HAP-1 (cell line): Measurements from ENCODE around the gene BET1.
"Not testable (repeated sequence)": the region's sequence is repeated elsewhere in the genome, so short reads cannot be mapped to it uniquely, and the experiment has no call there.

Experiments used
- DNase-seq, 2 experiments: peaks; one replicate each; pipeline ENCODE4 v3.0.0-alpha.2; 2016 to 2020; ENCODE audit warnings: low spot score in 2 of 2
- H3K27me3 ChIP-seq: fragments of 250-450 bp; sonication (Bioruptor Pico); 2 replicates; pipeline ENCODE4 v1.5.1; 2020; ENCODE audit warnings: low read depth, mild to moderate bottlenecking, moderate library complexity
- H3K36me3 ChIP-seq: fragments of 250-450 bp; sonication (Bioruptor Pico); replicated peaks from 2 replicates; pipeline ENCODE4 v1.5.1; 2020; ENCODE audit warnings: mild to moderate bottlenecking
- H3K4me1 ChIP-seq: fragments of 250-450 bp; sonication (Bioruptor Pico); 2 replicates; pipeline ENCODE4 v1.5.1; 2020; ENCODE audit warnings: mild to moderate bottlenecking
- H3K4me3 ChIP-seq: fragments of 250-450 bp; sonication (Bioruptor Pico); 2 replicates; pipeline ENCODE4 v1.5.1; 2020; ENCODE audit warnings: mild to moderate bottlenecking, moderate library complexity
- H3K9me3 ChIP-seq: fragments of 250-450 bp; sonication (Bioruptor Pico); 2 replicates; pipeline ENCODE4 v1.5.1; 2020; ENCODE audit warnings: mild to moderate bottlenecking, moderate library complexity
- in situ Hi-C: fragments of 300-500 bp; cut with MboI; formaldehyde crosslinking; loops from 3 replicates; pipeline ENCODE4 v1.14.3; 2020; ENCODE audit warnings: low sequenced_read_pairs, inconsistent platforms, mixed read lengths

BET1 gene

GRCh38 chr7:94039368-94040035 is 35.3 kb upstream of the BET1 start:
- Histone ChIP-seq H3K9me3 (no peaks in the 10 kb centered on the region), H3K4me3 (no peak overlapping the region), H3K27me3 (peaks cover 19% of the 10 kb centered on the region), H3K4me1 (peaks cover 9% of the 10 kb centered on the region), H3K36me3 (no peaks in the 10 kb centered on the region)
- DNase-seq: no peak
- in situ Hi-C loops: no loop called here

DNA sequence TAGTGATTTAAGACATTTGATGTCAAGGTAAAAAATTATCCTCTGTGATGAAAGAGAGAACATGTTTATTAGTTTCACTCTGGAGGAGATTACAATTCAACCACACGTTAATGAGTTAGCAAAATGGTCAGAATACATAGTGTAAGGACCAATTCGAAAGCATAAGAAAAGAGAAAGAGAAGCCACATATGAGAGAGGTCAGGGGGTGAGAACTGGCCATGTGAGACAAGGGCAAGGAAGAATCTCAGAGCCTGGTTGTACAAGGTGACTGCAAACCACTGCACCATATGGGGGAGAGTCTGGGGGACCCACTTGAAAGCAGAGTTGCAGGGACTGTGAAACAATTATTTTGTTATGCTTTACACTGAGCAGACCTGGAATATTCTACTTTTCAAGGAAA is 27.7 kb upstream of the BET1 start:
- DNase-seq: no peak
- Histone ChIP-seq H3K9me3 (no peaks in the 10 kb centered on the region), H3K4me3 (no peak overlapping the region), H3K4me1 (no peaks in the 10 kb centered on the region), H3K36me3 (no peaks in the 10 kb centered on the region), H3K27me3 (no peaks in the 10 kb centered on the region; the same call in 1 of the 2 replicates)
- in situ Hi-C loops: no loop called here

DNA sequence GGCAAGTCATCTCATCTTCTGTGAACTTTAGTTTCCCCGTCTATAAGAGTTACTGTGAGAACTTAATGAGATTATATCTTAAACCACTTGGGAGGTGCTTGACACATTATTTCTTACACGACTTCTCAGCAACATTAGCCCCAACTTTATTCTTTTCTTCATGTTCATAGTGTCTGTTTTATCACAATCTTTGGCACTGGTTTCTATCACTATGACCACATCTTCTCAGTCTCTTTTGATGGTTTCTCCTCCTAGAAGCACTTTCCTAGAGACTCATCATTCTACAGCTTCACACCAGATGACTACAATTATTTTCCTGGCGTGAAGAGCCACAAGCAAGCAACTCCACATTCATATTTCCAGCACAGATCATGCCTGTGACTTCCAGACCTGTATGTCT is 26.5 kb upstream of the BET1 start:
- in situ Hi-C loops: no loop called here
- H3K36me3 ChIP-seq: no peaks in the 10 kb centered on the region
- H3K9me3 ChIP-seq: no peaks in the 10 kb centered on the region
- H3K4me1 ChIP-seq: no peaks in the 10 kb centered on the region
- no peaks in the 10 kb centered on the region; the same call in 1 of the 2 replicates for H3K27me3 ChIP-seq
- no peak for DNase-seq
- H3K4me3 ChIP-seq: no peak overlapping the region

- in situ Hi-C loops: no loop called here
- DNase-seq: no peak
Measured at GRCh38 chr7:94029976-94030375, 25.8 kb upstream of the BET1 start.

DNA sequence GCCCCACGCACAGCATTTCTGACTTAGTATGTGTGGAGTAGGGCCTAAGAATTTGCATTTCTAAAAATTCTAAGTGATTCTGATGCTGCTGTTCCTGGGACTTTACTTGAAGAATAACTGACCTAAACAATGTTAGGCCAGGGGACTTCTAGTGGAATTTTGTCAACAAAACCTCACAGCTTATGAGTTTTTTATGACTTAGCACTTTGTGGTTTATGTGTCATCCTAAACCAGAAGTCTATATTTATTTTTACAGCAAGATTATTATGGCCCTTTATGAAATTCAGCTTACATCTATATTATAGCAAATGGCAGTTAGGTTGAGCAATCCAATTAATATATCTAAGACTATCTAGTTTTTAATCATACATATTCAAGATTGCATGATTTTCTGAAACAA is 24.6 kb upstream of the BET1 start:
- Histone ChIP-seq H3K4me1 (no peaks in the 10 kb centered on the region), H3K36me3 (no peaks in the 10 kb centered on the region), H3K9me3 (no peaks in the 10 kb centered on the region), H3K27me3 (no peaks in the 10 kb centered on the region; the same call in none of the 2 replicates), H3K4me3 (no peak overlapping the region)
- DNase-seq: no peak
- in situ Hi-C loops: no loop called here

More at GRCh38 chr7:94029976-94030375, 25.8 kb upstream of the BET1 start:
- H3K4me1 ChIP-seq: no peaks in the 10 kb centered on the region
- no peaks in the 10 kb centered on the region for H3K36me3 ChIP-seq
- no peaks in the 10 kb centered on the region; the same call in 1 of the 2 replicates for H3K27me3 ChIP-seq
- H3K4me3 ChIP-seq: no peak overlapping the region
- H3K9me3 ChIP-seq: no peaks in the 10 kb centered on the region

- H3K27me3 ChIP-seq, H3K9me3 ChIP-seq, DNase-seq, H3K4me1 ChIP-seq, H3K4me3 ChIP-seq, H3K36me3 ChIP-seq, in situ Hi-C loops: not testable (repeated sequence)
Measured at GRCh38 chr7:94026619-94027018, 22.5 kb upstream of the BET1 start.

GRCh38 chr7:94022550-94022949 is 18.4 kb upstream of the BET1 start:
- H3K27me3 ChIP-seq: peaks cover 10% of the 10 kb centered on the region
- DNase-seq: no peak
- in situ Hi-C loops: no loop called here
- no peak overlapping the region for H3K4me3 ChIP-seq
- no peaks in the 10 kb centered on the region for H3K9me3 ChIP-seq
- H3K4me1 ChIP-seq: no peaks in the 10 kb centered on the region
- no peaks in the 10 kb centered on the region for H3K36me3 ChIP-seq

DNA sequence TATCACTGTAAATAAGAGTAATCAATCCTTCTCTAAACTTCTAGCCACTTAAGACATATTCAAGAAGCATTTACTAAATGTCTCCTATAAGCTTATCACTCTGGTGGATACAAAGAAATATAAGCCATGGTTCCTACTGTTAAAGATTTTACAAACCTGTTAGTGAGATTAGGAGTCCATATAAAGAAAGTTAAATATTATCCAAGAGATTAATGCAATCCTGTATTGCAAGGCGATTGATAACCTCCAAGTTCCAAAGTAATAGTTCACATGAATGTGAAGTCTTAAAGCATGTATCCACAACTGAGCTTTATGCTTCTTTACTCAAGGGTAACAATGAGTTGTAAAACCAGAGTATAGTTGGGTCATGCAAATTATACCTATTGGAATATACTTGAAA is 12.6 kb upstream of the BET1 start:
- Histone ChIP-seq H3K4me1 (no peaks in the 10 kb centered on the region), H3K4me3 (no peak overlapping the region), H3K9me3 (no peaks in the 10 kb centered on the region), H3K27me3 (peaks cover 12% of the 10 kb centered on the region), H3K36me3 (no peaks in the 10 kb centered on the region)
- no peak for DNase-seq
- in situ Hi-C loops: no loop called here

DNA sequence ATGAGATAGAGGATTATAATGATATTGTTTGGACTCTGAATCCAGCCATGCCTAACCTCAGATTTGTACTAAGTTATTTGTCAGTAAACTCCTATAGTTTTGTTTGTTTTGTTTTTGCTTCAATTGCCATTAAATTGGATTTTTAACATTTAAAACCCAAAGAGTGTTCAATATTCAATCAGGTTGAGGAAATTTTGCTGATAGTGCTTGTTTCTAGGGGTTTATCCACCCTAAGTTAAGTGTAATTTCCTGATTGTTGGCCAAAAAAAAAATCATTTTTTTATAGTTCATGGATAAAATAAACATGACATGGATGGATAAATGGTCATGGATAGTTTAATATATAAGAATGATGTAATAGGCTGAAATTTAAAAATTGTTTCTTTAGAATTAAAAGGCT is 11.4 kb upstream of the BET1 start:
- DNase-seq: no peak
- Histone ChIP-seq H3K27me3 (peaks cover 12% of the 10 kb centered on the region), H3K36me3 (no peaks in the 10 kb centered on the region), H3K4me3 (no peak overlapping the region), H3K9me3 (no peaks in the 10 kb centered on the region), H3K4me1 (no peaks in the 10 kb centered on the region)
- in situ Hi-C loops: no loop called here

- in situ Hi-C loops: no loop called here
- peaks cover 7% of the 10 kb centered on the region for H3K27me3 ChIP-seq
- no peaks in the 10 kb centered on the region for H3K36me3 ChIP-seq
- no peak overlapping the region for H3K4me3 ChIP-seq
- H3K9me3 ChIP-seq: no peaks in the 10 kb centered on the region
- no peak for DNase-seq
- H3K4me1 ChIP-seq: no peaks in the 10 kb centered on the region
Measured at GRCh38 chr7:94012746-94013145, 8.6 kb upstream of the BET1 start.

- in situ Hi-C loops: no loop called here
- no peaks in the 10 kb centered on the region for H3K9me3 ChIP-seq
- no peak for DNase-seq
Measured at GRCh38 chr7:94011714-94012353, 7.7 kb upstream of the BET1 start.

DNA sequence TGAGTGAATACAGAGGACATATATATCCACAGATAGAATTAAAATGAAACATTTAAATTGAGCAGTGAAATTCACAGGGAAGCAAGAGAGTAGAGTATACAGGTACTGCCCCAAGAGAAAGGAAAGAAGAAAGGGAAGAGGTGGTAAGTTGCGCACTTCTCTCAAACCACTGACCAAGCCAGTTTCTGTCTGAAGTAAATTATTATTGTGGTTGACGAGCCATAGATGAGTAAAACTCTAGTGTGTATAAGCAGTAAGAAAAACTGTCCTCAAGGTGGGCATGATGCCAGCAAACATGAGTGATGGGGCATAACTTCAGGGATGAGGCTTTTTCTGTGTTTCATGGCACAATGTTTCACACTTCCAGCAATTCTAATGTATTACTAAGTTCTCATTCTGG is 4.4 kb upstream of the BET1 start:
- Histone ChIP-seq H3K4me3 (no peak overlapping the region), H3K36me3 (peaks cover 3% of the 10 kb centered on the region; the same call in 1 of the 2 replicates), H3K9me3 (no peaks in the 10 kb centered on the region), H3K27me3 (peaks cover 26% of the 10 kb centered on the region), H3K4me1 (peaks cover 6% of the 10 kb centered on the region; the same call in 1 of the 2 replicates)
- DNase-seq: no peak
- in situ Hi-C loops: no loop called here

More at GRCh38 chr7:94011714-94012353, 7.7 kb upstream of the BET1 start:
- Histone ChIP-seq H3K36me3 (no peaks in the 10 kb centered on the region), H3K27me3 (peaks cover 14% of the 10 kb centered on the region), H3K4me3 (no peak overlapping the region), H3K4me1 (no peaks in the 10 kb centered on the region)

GRCh38 chr7:94005753-94006152 is 1.6 kb upstream of the BET1 start:
- Histone ChIP-seq H3K36me3 (peaks cover 3% of the 10 kb centered on the region), H3K9me3 (no peaks in the 10 kb centered on the region), H3K4me1 (peaks cover 10% of the 10 kb centered on the region), H3K27me3 (peaks cover 26% of the 10 kb centered on the region), H3K4me3 (no peak overlapping the region)
- in situ Hi-C loops: no loop called here
- DNase-seq: no peak

- H3K4me1 ChIP-seq: peaks cover 10% of the 10 kb centered on the region
- no peak for DNase-seq
- peaks cover 3% of the 10 kb centered on the region for H3K36me3 ChIP-seq
Measured at GRCh38 chr7:94003446-94004023, 620 bp downstream of the BET1 start.

More at GRCh38 chr7:94003446-94004023, 620 bp downstream of the BET1 start:
- Histone ChIP-seq H3K9me3 (no peaks in the 10 kb centered on the region), H3K4me3 (peak overlapping the region; percentile 94), H3K27me3 (peaks cover 26% of the 10 kb centered on the region)
- in situ Hi-C loops: no loop called here
